ENCODE results near the gene INTS3.
A peak's percentile ranks its signal among the peaks of the same experiment; 100 is the strongest.

INTS3 gene, protein sequence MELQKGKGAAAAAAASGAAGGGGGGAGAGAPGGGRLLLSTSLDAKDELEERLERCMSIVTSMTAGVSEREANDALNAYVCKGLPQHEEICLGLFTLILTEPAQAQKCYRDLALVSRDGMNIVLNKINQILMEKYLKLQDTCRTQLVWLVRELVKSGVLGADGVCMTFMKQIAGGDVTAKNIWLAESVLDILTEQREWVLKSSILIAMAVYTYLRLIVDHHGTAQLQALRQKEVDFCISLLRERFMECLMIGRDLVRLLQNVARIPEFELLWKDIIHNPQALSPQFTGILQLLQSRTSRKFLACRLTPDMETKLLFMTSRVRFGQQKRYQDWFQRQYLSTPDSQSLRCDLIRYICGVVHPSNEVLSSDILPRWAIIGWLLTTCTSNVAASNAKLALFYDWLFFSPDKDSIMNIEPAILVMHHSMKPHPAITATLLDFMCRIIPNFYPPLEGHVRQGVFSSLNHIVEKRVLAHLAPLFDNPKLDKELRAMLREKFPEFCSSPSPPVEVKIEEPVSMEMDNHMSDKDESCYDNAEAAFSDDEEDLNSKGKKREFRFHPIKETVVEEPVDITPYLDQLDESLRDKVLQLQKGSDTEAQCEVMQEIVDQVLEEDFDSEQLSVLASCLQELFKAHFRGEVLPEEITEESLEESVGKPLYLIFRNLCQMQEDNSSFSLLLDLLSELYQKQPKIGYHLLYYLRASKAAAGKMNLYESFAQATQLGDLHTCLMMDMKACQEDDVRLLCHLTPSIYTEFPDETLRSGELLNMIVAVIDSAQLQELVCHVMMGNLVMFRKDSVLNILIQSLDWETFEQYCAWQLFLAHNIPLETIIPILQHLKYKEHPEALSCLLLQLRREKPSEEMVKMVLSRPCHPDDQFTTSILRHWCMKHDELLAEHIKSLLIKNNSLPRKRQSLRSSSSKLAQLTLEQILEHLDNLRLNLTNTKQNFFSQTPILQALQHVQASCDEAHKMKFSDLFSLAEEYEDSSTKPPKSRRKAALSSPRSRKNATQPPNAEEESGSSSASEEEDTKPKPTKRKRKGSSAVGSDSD

DNA sequence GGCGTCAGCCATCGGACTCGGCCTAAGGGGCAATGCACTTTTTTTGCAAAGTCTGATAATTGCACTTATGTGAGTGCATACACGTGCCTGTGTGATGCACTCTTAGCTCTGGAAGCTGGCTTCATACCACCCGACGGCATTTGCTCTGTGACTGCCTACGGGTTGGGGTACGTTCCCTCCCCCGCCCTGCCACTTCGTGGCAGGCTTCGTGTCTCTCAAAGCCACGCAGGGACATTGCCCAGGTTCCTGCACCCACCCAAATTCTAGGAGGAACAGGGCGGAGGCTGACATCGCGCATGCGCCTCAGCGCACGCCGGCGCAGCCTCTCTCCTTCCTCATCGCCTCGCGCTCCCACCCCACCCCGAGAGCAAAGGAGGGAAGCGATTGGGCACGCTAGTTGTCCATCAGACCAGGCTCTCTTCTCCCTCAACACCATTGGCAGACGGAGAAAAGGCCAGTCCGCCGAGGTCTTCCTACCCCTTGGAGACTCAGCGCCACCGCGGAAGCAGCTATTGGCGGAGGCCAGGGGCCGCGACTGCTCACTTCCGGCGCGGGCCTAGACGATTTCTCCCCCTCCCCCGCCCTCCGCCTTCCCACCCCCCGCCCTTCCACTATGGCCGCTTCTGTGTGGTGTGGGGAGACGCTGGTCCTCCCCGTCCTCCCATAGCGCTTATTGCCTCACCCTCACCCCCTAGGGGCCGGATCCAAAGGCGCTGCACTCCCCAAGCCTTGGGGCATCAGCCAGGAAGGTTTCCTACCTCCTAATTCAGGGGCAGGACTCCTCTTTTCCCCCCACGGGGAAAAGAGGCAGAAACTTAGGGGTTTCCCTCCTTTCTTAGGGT is at the start of gene INTS3:
Gene INTS3 (plus strand): TSS at position 588 of the 842 bp plus-strand sequence. CDS start 585 bp downstream, outside the sequence.
- DNase-seq = peak; percentile 100

DNA sequence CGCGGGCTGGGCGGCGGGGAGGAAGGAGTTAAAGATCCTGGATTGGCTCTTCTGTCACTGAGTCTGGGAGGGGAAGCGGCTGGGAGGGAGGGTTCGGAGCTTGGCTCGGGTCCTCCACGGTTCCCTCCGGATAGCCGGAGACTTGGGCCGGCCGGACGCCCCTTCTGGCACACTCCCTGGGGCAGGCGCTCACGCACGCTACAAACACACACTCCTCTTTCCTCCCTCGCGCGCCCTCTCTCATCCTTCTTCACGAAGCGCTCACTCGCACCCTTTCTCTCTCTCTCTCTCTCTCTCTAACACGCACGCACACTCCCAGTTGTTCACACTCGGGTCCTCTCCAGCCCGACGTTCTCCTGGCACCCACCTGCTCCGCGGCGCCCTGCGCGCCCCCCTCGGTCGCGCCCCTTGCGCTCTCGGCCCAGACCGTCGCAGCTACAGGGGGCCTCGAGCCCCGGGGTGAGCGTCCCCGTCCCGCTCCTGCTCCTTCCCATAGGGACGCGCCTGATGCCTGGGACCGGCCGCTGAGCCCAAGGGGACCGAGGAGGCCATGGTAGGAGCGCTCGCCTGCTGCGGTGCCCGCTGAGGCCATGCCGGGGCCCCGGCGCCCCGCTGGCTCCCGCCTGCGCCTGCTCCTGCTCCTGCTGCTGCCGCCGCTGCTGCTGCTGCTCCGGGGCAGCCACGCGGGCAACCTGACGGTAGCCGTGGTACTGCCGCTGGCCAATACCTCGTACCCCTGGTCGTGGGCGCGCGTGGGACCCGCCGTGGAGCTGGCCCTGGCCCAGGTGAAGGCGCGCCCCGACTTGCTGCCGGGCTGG is 49.1 kb upstream of the INTS3 start, which contains the start of gene NPR1:
Gene NPR1 (plus strand): TSS at position 170 of the 818 bp plus-strand sequence. CDS start 421 bp downstream, at position 591.
- no peak for DNase-seq

DNA sequence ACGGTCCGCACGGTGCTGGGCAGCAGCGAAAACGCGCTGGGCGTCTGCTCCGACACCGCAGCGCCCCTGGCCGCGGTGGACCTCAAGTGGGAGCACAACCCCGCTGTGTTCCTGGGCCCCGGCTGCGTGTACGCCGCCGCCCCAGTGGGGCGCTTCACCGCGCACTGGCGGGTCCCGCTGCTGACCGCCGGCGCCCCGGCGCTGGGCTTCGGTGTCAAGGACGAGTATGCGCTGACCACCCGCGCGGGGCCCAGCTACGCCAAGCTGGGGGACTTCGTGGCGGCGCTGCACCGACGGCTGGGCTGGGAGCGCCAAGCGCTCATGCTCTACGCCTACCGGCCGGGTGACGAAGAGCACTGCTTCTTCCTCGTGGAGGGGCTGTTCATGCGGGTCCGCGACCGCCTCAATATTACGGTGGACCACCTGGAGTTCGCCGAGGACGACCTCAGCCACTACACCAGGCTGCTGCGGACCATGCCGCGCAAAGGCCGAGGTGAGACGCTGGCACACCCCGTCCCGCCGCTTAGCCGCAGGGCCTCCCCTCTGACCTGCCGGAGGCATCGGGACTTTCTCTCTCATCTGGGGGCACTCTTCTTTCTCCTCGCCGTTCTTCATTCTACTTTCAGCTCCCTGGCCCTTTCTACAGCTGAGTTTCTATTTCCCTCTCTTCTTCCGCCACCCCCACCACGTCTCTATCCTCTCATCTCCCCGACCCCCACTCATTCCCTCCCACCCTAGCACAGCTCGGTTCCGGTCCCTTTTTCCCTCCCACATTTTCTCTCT is 48.3 kb upstream of the INTS3 start:
- no peak for DNase-seq

DNA sequence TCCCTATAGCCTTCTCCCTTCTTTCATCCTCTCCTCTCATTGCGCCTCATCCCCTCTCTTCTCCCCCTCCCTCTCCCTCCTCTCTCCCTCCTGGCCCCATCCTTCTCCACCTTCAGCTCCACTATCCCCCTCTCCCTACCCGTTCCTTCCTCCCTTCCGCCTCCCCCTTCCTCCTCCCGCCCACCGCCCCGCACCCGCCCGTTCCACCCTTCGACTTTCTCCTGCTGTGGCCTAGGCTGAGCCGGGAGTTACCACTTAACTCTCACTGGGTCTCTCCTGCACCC is 47.8 kb upstream of the INTS3 start:
- DNase-seq = no peak

DNA sequence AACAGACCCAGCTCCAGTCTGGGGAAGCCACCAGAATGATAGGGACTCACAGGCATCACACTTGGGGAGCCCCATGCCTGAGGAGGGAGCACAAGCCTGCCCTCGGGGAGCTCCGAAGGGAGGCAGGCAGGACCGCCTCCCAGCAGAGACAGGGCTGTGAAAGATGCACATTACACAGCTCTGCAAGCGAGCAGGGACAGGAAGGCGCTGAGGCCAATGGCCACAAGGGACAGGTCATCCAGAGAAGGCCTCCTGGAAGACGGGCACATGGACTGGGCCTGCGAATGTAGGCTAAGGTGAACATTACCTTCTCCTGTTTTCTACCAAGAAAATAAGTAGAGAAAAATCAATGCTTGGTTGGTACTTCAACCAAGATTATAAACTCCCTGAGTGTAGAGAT is 45.1 kb upstream of the INTS3 start:
- DNase-seq = no peak

DNA sequence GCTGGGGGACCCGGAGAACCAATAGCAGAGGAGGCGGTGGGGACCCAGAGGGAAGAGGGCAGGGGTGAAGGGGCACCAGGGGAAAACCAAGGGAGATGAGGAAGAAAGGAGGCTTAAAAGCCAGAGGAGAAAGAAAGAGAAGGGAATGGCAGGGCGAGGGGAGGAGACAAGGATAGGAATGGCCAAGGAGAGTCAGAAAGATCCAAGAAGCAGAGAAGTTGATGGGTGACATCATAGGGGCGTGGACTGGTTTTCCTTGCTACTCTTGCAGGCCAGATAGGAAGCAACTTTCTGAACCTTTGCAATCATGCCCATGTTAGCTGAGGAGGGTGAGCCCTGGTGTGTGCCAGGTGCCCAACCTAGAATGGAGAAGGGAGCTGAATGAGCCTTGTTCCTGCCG is 44.0 kb upstream of the INTS3 start:
- peak; percentile 77 for DNase-seq

DNA sequence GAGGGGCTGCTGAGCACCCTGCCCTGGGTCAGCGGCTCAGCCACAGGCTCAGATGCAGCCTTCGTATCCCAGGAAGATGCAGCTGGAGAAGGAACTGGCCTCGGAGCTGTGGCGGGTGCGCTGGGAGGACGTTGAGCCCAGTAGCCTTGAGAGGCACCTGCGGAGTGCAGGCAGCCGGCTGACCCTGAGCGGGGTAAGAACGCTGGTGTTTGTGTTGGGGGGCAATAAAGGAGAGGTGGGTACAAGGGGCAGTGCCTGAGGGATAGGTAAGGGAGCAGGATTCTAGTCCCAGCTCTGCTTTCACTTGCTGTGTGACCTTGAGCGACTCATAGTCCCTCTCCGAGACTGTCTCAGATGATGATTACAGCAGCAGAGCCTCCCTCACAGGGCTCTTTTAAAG is 43.0 kb upstream of the INTS3 start:
- DNase-seq = no peak

DNA sequence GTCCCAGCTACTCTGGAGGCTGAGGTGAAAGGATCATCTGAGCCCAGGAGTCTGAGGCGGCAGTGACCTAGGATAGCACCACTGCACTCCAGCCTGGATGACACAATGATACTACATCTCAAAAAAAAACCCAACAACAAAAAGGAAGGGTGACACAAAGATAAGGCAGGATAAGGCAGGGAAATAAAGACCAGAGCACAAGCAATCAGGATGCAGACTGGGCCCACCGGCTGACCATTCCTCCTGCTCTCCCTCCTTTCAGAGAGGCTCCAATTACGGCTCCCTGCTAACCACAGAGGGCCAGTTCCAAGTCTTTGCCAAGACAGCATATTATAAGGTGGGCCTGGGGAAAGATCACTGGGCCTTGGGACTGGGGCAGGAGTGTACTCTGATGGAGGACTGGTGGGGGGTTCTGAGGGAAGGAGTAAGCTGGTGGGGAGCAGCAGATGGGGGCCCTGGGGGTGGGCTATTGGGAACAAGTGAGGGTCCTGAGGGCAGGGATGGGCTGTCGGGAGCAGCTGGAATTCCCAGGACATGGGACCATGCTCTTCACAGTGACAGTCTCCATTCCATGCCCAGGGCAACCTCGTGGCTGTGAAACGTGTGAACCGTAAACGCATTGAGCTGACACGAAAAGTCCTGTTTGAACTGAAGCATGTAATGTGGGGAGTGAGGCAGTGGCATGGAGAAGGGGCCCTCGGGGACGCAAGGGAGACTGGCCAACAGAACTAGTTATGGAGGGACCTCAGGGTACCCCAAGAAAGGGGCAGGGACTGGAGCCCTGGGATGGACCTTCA is 42.1 kb upstream of the INTS3 start:
- no peak for DNase-seq

DNA sequence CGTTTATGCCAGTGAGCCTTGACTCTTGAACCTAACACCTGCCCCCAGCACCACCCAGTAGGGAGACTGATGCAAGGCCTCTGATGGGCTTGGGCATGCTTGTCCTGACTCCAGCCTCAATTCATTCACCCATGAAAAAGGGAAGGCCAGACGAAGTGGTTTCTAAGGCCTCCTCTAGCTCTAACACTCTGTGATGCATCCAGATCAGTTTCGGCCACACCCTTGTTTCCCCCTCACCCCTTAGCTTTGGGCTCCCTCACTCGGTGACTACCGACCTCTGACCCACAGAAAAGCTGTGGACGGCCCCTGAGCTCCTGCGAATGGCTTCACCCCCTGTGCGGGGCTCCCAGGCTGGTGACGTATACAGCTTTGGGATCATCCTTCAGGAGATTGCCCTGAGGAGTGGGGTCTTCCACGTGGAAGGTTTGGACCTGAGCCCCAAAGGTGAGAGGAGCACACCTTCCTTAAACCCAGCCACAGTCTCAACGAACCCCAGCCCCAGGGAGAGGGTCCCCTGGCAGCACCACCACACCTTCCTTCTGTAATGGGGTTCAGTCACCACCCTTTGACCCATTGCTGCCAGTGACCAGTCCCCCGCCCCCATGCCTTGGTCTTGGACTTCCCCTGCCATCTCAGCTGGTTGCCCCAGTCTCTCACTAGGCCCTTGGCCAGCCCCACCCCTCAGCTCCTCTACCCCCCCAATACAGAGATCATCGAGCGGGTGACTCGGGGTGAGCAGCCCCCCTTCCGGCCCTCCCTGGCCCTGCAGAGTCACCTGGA is 40.3 kb upstream of the INTS3 start:
- DNase-seq = no peak

DNA sequence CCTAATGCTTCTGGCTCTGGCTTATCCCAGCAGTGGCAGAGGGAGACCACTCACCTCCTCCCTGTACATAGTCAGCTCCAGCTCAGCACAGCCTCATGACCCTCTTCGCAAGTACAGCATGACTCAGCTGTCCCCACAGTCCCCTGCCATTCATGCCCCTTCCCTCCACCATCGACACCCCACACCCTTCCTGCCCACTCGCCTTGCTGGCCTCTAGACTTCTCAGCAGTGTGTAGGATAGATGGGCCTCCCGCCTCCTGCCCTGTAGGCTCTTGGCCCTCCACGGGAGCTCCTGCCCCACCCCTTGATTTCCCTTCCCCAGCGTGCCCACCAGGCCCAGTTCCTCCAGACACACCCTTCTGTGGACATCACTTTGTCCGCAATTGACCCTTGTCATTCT is 39.6 kb upstream of the INTS3 start:
- DNase-seq = no peak

DNA sequence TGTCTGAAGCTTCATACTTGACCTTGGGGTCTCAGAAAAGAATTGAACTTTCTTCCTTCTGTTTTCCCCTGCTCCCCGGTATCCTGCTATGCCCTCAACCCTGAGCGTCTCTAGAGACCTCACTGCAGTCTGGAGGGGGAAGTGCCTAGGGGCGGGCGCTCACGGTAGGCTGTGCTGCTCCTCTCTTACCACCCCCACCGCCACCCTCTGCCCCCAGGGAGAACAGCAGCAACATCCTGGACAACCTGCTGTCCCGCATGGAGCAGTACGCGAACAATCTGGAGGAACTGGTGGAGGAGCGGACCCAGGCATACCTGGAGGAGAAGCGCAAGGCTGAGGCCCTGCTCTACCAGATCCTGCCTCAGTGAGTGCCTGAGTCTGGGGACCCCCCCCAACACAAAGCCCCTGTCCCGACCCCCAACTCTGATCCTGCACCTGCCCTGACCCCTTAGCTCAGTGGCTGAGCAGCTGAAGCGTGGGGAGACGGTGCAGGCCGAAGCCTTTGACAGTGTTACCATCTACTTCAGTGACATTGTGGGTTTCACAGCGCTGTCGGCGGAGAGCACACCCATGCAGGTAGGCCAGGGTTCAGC is 39.0 kb upstream of the INTS3 start:
- no peak for DNase-seq

DNA sequence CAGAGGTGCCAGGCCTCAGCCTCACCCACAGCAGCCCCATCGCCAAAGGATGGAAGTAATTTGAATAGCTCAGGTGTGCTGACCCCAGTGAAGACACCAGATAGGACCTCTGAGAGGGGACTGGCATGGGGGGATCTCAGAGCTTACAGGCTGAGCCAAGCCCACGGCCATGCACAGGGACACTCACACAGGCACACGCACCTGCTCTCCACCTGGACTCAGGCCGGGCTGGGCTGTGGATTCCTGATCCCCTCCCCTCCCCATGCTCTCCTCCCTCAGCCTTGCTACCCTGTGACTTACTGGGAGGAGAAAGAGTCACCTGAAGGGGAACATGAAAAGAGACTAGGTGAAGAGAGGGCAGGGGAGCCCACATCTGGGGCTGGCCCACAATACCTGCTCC is 34.4 kb upstream of the INTS3 start:
- no peak for DNase-seq

DNA sequence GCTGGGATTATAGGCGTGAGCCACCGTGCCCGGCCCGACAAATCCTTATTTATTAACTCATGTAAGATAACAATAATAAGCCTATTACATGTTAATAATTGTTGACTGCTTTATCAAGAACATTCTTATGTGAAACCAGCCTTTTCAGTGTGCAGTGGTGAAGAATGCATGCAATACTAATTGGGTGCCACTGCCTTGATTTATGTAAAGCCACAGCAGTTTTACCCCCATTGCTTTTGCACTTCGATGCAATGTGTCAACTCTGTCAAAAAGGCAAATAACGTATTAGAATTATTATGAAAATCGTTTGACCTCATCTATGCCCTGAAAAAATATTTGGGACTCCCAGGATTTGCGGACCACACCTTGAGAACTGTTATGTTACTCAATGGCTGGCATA is 31.1 kb upstream of the INTS3 start:
- no peak for DNase-seq

DNA sequence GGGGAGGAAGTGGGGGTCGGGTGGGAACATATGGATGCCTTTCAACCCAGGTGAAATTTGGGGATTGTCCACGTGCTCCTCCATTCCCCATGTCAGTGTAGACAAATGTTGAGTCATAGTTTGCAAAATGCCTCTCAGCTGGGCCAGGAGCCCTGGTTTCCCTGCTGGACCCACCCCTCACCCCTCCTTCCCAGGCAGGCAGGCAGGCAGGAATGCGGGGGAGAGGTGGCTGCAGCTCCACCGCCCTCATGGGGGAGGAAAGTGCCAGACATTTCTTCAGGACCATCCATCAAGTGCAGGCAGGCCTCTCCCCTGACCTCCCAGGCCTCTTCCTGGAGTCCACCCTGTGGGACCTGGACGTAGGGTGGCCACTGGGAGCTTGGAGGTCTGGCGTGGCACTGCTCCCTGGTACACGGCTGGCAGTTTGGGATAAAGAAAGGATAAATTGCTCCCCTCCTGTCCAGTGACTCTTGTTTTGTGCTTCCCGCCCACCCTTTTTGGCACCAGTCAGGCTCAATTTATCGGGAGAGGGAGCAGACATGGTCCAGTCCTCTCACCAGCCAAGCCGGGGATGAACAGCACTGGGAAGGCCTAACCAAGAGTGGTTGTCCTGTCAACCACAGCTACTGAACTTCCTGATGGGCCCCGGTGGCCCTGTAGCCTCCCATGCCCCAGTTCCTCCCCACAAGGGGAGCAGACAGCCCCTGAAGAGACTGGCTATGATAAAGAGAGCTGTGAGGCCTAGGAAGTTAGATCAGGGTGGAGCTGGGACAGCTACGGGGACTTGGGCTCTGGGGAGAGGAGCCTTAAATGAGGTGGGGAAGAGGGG is 30.4 kb upstream of the INTS3 start:
- DNase-seq = peak; percentile 98

DNA sequence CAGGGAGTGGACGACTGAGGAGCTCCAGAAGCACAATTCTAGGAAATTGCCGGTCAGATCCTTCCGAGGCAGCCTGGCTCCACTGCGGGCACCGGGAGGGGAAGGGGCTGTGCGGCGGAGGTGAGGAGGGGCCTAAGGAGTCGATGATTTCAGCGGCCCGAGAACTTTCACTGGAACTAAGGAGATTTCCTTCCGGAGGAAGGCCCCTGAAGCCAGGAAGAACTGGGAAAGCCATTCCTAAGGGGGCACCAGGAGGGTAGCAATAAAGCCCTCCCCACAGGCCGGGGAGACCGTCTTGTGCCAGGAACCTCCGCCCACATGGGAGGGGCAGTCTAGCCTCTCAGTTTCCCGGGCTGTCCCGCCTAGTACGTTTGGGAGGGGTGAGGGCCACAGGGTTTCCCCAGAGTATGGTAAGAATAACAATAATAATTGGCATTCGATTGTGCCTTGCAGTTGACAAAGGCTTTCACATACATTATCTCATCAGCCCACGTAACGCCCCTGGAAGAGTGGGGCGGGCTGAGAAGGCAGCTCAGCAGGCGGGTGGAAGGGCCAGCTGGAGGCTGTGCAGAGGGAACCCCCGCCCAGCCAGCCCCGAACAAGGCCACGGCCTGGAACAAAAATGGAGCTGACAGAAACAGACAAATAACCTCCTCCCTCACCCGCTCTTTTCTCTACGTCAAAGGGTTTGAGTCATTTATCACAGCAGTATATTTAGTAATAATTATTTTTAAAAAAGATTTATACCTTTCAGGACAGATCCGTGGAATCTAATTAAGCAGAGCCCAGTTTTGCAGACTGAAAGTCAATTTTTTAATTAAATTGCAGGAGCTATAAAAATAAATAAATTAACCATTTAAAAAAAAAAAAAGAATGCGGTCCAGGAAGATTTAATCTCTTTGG is 29.6 kb upstream of the INTS3 start:
- peak; percentile 91 for DNase-seq

DNA sequence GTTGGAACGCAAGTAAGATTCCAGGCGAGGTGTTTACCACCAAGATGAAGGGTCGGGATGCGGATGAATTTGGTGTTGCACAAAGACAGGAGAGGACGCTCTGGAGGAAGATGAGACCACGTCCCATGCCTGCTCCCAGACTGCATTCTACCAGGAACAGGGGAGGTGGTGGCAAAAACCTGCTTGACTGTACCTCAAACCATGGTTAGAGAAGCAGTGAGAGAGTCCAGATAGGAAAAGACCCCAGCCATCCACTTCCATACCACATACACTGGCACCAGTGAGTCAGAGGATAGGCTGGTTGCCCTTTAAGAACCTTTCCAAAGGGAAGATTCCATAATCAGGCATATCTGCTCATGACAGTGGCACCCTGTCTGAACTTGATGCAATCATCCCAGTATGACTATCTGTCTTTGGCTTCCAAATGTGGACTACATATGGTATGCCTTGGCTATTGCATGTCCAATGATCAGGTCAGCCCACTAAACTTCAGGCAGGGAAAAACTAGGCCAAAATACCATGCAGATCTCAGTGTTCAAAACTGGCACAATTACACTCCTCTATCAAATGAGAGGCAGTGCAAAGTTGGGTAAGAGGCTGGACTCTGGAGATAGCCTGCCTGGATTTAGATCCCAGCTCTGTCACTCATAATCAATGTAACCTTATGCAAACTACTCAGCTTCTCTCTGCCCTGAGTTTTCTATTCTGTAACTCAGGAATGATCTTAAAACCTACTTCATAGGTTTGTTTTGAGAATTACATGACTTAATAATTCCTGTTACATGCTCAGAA is 28.7 kb upstream of the INTS3 start:
- peak; percentile 71 for DNase-seq

All from NCI-H226 (cell line).